DOHH2 (cell line): ENCODE data around the gene GLI3.

Experiments used
- H3F3A ChIP-seq: fragments of 200-600 bp; sonication (generic), shearing (Covaris generic); 2 replicates; pipeline ENCODE4 v1.6.0; 2016; ENCODE audit warnings: antibody characterized with exemption, mild to moderate bottlenecking; ENCODE audit not compliant: control insufficient read depth, insufficient read depth
- H3K27ac ChIP-seq: fragments of 200-600 bp; sonication (generic); 2 replicates; pipeline ENCODE4 v1.5.1; 2014; ENCODE audit warnings: low read depth, mild to moderate bottlenecking, low read length, moderate library complexity
- H3K27me3 ChIP-seq: fragments of 200-600 bp; sonication (generic); 2 replicates; pipeline ENCODE4 v1.6.1; 2014; ENCODE audit warnings: mild to moderate bottlenecking, low read length, mixed read lengths; ENCODE audit not compliant: control insufficient read depth
- H3K36me3 ChIP-seq: fragments of 200-600 bp; sonication (generic); 2 replicates; pipeline ENCODE4 v1.6.1; 2014; ENCODE audit warnings: mild to moderate bottlenecking, low read length, moderate library complexity, mixed read lengths; ENCODE audit not compliant: control insufficient read depth
- H3K4me1 ChIP-seq: fragments of 200-600 bp; sonication (generic); 2 replicates; pipeline ENCODE4 v1.6.1; 2014; ENCODE audit warnings: mild to moderate bottlenecking, low read length, mixed read lengths; ENCODE audit not compliant: control insufficient read depth
- H3K4me2 ChIP-seq: fragments of 200-600 bp; sonication (generic); 2 replicates; pipeline ENCODE4 v1.6.0; 2014; ENCODE audit warnings: mild to moderate bottlenecking, low read length, moderate library complexity
- H3K4me3 ChIP-seq: fragments of 200-600 bp; sonication (generic); 2 replicates; pipeline ENCODE4 v1.5.1; 2014; ENCODE audit warnings: mild to moderate bottlenecking, low read length, mixed read lengths
- H3K79me2 ChIP-seq: fragments of 200-600 bp; sonication (generic); 2 replicates; pipeline ENCODE4 v1.6.1; 2014; ENCODE audit warnings: mild to moderate bottlenecking, low read length, mixed read lengths; ENCODE audit not compliant: control insufficient read depth
- H3K9me2 ChIP-seq: fragments of 200-600 bp; sonication (generic); replicated peaks from 2 replicates; pipeline ENCODE4 v1.6.1; 2014; ENCODE audit warnings: mild to moderate bottlenecking, low read length, mixed read lengths; ENCODE audit not compliant: control insufficient read depth
- H3K9me3 ChIP-seq: fragments of 200-600 bp; sonication (generic); 2 replicates; pipeline ENCODE4 v1.6.1; 2014; ENCODE audit warnings: antibody characterized with exemption, low read length, mixed read lengths; ENCODE audit not compliant: control insufficient read depth, insufficient read depth
- H4K20me1 ChIP-seq: fragments of 200-600 bp; sonication (generic); 2 replicates; pipeline ENCODE4 v1.6.0; 2014; ENCODE audit warnings: low read depth, mild to moderate bottlenecking, antibody characterized with exemption, low read length, moderate library complexity; ENCODE audit not compliant: control insufficient read depth, insufficient read depth
- EZH2phosphoT487 ChIP-seq: fragments of 200-600 bp; sonication (generic); IDR thresholded peaks from 2 replicates; pipeline ENCODE4 v1.6.1; 2017; ENCODE audit warnings: borderline replicate concordance, mild to moderate bottlenecking, antibody characterized with exemption, low read length, moderate library complexity, mixed read lengths
- TF ChIP-seq, protein P1 (sequence below): fragments of 200-600 bp; sonication (generic); IDR thresholded peaks from one replicate; pipeline ENCODE4 v1.5.1; 2014; ENCODE audit warnings: antibody characterized with exemption, mild to moderate bottlenecking, low read depth, low read length; ENCODE audit not compliant: poor library complexity, severe bottlenecking

The GLI3 gene

DNA sequence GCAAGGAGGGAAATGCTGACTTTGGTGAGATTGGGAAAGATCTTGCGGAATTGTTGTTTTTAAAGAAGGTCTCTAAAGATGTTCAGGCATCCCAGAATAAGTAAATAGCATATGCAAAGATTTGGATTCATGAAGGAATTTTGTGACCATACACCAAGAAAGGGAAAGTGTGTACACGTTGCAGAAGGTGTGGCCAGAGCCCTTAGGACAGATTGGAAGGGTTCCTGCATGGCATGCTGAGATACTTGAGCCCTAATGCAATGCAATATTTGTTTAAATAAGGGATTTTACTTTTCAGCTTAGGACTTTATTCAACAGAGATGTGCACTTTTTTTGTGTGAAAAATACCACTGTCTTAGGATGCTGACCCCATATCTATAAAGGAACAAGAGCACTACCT lies 314.6 kb downstream of the GLI3 start:
- no peaks in the 10 kb centered on the region for H3K9me3 ChIP-seq
- no peaks in the 10 kb centered on the region for H3K4me1 ChIP-seq
- no peak overlapping the region for H3K4me3 ChIP-seq
- H3K9me2 ChIP-seq, result no peaks in the 10 kb centered on the region
- H3K27ac ChIP-seq, result no peak overlapping the region
- TF ChIP-seq, protein P1, sequence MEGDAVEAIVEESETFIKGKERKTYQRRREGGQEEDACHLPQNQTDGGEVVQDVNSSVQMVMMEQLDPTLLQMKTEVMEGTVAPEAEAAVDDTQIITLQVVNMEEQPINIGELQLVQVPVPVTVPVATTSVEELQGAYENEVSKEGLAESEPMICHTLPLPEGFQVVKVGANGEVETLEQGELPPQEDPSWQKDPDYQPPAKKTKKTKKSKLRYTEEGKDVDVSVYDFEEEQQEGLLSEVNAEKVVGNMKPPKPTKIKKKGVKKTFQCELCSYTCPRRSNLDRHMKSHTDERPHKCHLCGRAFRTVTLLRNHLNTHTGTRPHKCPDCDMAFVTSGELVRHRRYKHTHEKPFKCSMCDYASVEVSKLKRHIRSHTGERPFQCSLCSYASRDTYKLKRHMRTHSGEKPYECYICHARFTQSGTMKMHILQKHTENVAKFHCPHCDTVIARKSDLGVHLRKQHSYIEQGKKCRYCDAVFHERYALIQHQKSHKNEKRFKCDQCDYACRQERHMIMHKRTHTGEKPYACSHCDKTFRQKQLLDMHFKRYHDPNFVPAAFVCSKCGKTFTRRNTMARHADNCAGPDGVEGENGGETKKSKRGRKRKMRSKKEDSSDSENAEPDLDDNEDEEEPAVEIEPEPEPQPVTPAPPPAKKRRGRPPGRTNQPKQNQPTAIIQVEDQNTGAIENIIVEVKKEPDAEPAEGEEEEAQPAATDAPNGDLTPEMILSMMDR, result no peak
- TF ChIP-seq EZH2phosphoT487, result no peak
- no peaks in the 10 kb centered on the region for H3F3A ChIP-seq
- H3K79me2 ChIP-seq, result no peaks in the 10 kb centered on the region
- H4K20me1 ChIP-seq, result no peaks in the 10 kb centered on the region
- H3K4me2 ChIP-seq, result no peak overlapping the region
- peaks cover 9% of the 10 kb centered on the region for H3K27me3 ChIP-seq
- H3K36me3 ChIP-seq, result no peaks in the 10 kb centered on the region

DNA sequence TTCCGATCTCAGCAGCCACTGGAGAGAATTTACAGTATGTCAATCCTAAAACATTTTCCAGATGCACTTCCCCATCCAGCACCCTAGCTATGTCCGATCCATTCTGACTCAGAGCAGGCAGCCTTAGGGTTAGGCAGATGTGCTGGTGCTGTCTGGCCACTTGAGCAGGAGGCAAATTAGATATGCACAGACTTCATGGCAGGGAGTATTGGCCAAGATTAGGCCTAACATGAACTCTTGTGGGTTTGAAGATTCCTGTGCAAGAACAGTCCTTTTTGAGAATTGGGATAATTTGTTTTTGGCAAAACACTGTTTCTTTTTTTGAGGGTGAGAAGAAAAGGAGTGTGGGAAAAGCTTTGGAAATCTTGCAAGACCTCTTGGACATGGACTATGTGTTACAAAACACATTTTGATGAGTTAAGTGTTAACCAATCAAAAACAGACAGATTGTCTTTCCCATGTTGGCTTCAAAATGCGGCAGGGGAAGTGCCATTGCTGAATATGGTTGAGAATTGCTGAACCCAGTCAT lies 315.5 kb downstream of the GLI3 start:
- Histone ChIP-seq H3F3A (no peaks in the 10 kb centered on the region), H3K79me2 (no peaks in the 10 kb centered on the region), H3K9me2 (no peaks in the 10 kb centered on the region), H3K4me1 (no peaks in the 10 kb centered on the region), H3K4me2 (no peak overlapping the region), H3K36me3 (no peaks in the 10 kb centered on the region), H3K27ac (no peak overlapping the region), H3K27me3 (peaks cover 9% of the 10 kb centered on the region), H3K4me3 (no peak overlapping the region), H3K9me3 (no peaks in the 10 kb centered on the region), H4K20me1 (no peaks in the 10 kb centered on the region)
- TF ChIP-seq, protein P1, result no peak
- TF ChIP-seq EZH2phosphoT487, result no peak

DNA sequence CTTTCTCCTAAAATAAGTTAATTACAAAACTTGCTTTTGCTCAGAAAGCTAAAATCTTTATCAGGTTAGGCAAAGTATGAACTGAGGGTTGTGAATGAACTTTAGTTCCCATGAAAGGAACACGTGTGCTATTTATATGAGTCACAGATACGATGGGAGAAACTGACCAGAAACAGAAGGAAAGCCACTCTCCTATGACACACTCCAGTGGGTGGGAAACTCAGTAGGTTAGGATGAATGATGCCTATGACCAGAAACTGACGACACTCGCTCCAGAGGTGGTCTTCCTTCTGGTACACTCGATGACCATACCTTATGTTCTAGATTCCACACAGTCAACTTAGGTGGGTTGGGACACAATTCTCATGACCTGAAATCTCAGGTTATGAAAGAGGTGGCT lies 318.4 kb downstream of the GLI3 start:
- no peak overlapping the region for H3K4me3 ChIP-seq
- no peaks in the 10 kb centered on the region for H3K36me3 ChIP-seq
- H3K4me2 ChIP-seq, result no peak overlapping the region
- no peaks in the 10 kb centered on the region for H3K9me2 ChIP-seq
- no peaks in the 10 kb centered on the region for H3K79me2 ChIP-seq
- TF ChIP-seq, protein P1, result no peak
- TF ChIP-seq EZH2phosphoT487, result no peak
- H3K27me3 ChIP-seq, result peaks cover 9% of the 10 kb centered on the region
- no peak overlapping the region for H3K27ac ChIP-seq
- H4K20me1 ChIP-seq, result no peaks in the 10 kb centered on the region
- H3F3A ChIP-seq, result no peaks in the 10 kb centered on the region
- no peaks in the 10 kb centered on the region for H3K4me1 ChIP-seq
- no peaks in the 10 kb centered on the region for H3K9me3 ChIP-seq
